GM21717 (cell line): ENCODE measurements around the gene SYT3.

ENCODE experiments used
- ATAC-seq: cut with Tn5 transposase; IDR thresholded peaks from one replicate; pipeline ENCODE4 v1.9.1; 2021; ENCODE audit warnings: mild to moderate bottlenecking, moderate library complexity; ENCODE audit not compliant: unreplicated experiment

SYT3 gene

GRCh38 chr19:50639121-50640112, at the start of gene SYT3:
TSS of gene SYT3 (minus strand) at chr19:50639881. CDS start at chr19:50637411, 2,470 bp downstream.
- no peak for ATAC-seq

- ATAC-seq: no peak
These were observed 49.1 kb upstream of the SYT3 start for GRCh38 chr19:50688766-50689165.

- no peak for ATAC-seq
These were observed 46.8 kb upstream of the SYT3 start for GRCh38 chr19:50686310-50687032.

- ATAC-seq: peak; percentile 76
These were observed 39.8 kb upstream of the SYT3 start for GRCh38 chr19:50679177-50680125.

- no peak for ATAC-seq
These were observed 38.6 kb upstream of the SYT3 start for GRCh38 chr19:50678323-50678722.

GRCh38 chr19:50677636-50678035, 38.0 kb upstream of the SYT3 start:
- no peak for ATAC-seq

GRCh38 chr19:50676625-50677197, 37.0 kb upstream of the SYT3 start:
- no peak for ATAC-seq

GRCh38 chr19:50673118-50673517, 33.4 kb upstream of the SYT3 start:
- ATAC-seq: no peak

GRCh38 chr19:50670102-50670380, 30.4 kb upstream of the SYT3 start:
- no peak for ATAC-seq

GRCh38 chr19:50669302-50670101, 29.8 kb upstream of the SYT3 start:
- ATAC-seq: no peak

GRCh38 chr19:50668879-50669278, 29.2 kb upstream of the SYT3 start:
- ATAC-seq: no peak

- no peak for ATAC-seq
These were observed 28.7 kb upstream of the SYT3 start for GRCh38 chr19:50668416-50668815.

- no peak for ATAC-seq
These were observed 28.1 kb upstream of the SYT3 start for GRCh38 chr19:50667759-50668231.

GRCh38 chr19:50667177-50667758, 27.6 kb upstream of the SYT3 start:
- no peak for ATAC-seq

GRCh38 chr19:50666346-50667176, 26.9 kb upstream of the SYT3 start:
- ATAC-seq: no peak

GRCh38 chr19:50664204-50664603, 24.5 kb upstream of the SYT3 start:
- no peak for ATAC-seq

- no peak for ATAC-seq
These were observed 23.8 kb upstream of the SYT3 start for GRCh38 chr19:50663482-50663790.

GRCh38 chr19:50662651-50663481, 23.2 kb upstream of the SYT3 start:
- ATAC-seq: no peak
